Measurements from ENCODE around the gene TNNT3.

- TF ChIP-seq GATA2 (IDR thresholded peaks at IDR 0.05; ENCODE audit: low read depth, low read length) (no peak), GATA3 (IDR thresholded peaks at IDR 0.05; ENCODE audit: low read depth, low read length) (no peak)
Observed at GRCh38 chr11:1892558-1892957, 26.9 kb upstream of the TNNT3 start.
